Astrocyte (in vitro differentiated cells and primary cell): Measurements from ENCODE around the gene OTULINL. TPM values are rescaled to one million over a fixed set of nuclear protein-coding genes. Genes with fewer than 3 reads are reported as not detected.

ENCODE experiments used
- DNase-seq: peaks from one replicate; pipeline ENCODE4 v3.0.0-alpha.2; 2010; ENCODE audit warnings: low read depth
- FAIRE-seq: peaks from 2 replicates; lab custom pipeline; 2011; peaks lifted over from hg19 to GRCh38; lab: Jason Lieb, UNC
- H2AFZ ChIP-seq: 2 replicates; pipeline ENCODE4 v1.6.0; 2012; ENCODE audit warnings: low read depth, low read length, inconsistent platforms
- H3K27ac ChIP-seq: 2 replicates; pipeline ENCODE4 v1.5.1; 2011; ENCODE audit warnings: low read depth, low read length, inconsistent platforms
- H3K27me3 ChIP-seq: 2 replicates; pipeline ENCODE4 v1.6.0; 2011; ENCODE audit warnings: low read length, inconsistent platforms; ENCODE audit not compliant: insufficient read depth
- H3K36me3 ChIP-seq: 2 replicates; pipeline ENCODE4 v1.5.1; 2011; ENCODE audit warnings: low read length, inconsistent platforms; ENCODE audit not compliant: insufficient read depth
- H3K4me1 ChIP-seq: 2 replicates; pipeline ENCODE4 v1.5.1; 2011; ENCODE audit warnings: low read length, inconsistent platforms; ENCODE audit not compliant: insufficient read depth
- H3K4me2 ChIP-seq: 2 replicates; pipeline ENCODE4 v1.6.0; 2012; ENCODE audit warnings: low read length, inconsistent platforms
- H3K4me3 ChIP-seq: 2 replicates; pipeline ENCODE4 v1.5.1; 2011; ENCODE audit warnings: low read depth, mild to moderate bottlenecking, low read length, inconsistent platforms; ENCODE audit not compliant: insufficient read depth
- H3K79me2 ChIP-seq: 2 replicates; pipeline ENCODE4 v1.6.0; 2012; ENCODE audit warnings: mild to moderate bottlenecking, low read length, inconsistent platforms; ENCODE audit not compliant: insufficient read depth
- H3K9ac ChIP-seq: 2 replicates; pipeline ENCODE4 v1.6.0; 2012; ENCODE audit warnings: mild to moderate bottlenecking, low read length, inconsistent platforms
- H3K9me3 ChIP-seq: 2 replicates; pipeline ENCODE4 v1.5.1; 2012; ENCODE audit warnings: low read depth, mild to moderate bottlenecking, low read length, inconsistent platforms; ENCODE audit not compliant: insufficient read depth
- H4K20me1 ChIP-seq: 2 replicates; pipeline ENCODE4 v1.6.0; 2012; ENCODE audit warnings: low read length, inconsistent platforms; ENCODE audit not compliant: insufficient read depth
- H3K27ac Mint-ChIP-seq: one replicate; pipeline ENCODE4 v1.8.0; 2021; ENCODE audit warnings: mild to moderate bottlenecking, mixed read lengths; ENCODE audit not compliant: unreplicated experiment
- H3K27me3 Mint-ChIP-seq: one replicate; pipeline ENCODE4 v1.8.0; 2021; ENCODE audit warnings: low read depth, mixed read lengths; ENCODE audit not compliant: unreplicated experiment
- H3K36me3 Mint-ChIP-seq: one replicate; pipeline ENCODE4 v1.8.0; 2021; ENCODE audit warnings: low read depth, mixed read lengths; ENCODE audit not compliant: unreplicated experiment
- H3K4me1 Mint-ChIP-seq: one replicate; pipeline ENCODE4 v1.8.0; 2021; ENCODE audit warnings: low read depth, mixed read lengths; ENCODE audit not compliant: unreplicated experiment
- H3K4me3 Mint-ChIP-seq: one replicate; pipeline ENCODE4 v1.8.0; 2021; ENCODE audit warnings: mild to moderate bottlenecking, moderate library complexity, mixed read lengths; ENCODE audit not compliant: unreplicated experiment
- H3K9me3 Mint-ChIP-seq: one replicate; pipeline ENCODE4 v1.8.0; 2021; ENCODE audit warnings: mild to moderate bottlenecking, mixed read lengths; ENCODE audit not compliant: unreplicated experiment
- CTCF ChIP-seq: IDR thresholded peaks from 2 replicates; pipeline ENCODE4 v1.5.1; 2011; ENCODE audit warnings: low read depth, mild to moderate bottlenecking, inconsistent platforms, low read length, moderate library complexity; ENCODE audit not compliant: insufficient read depth
- EZH2 ChIP-seq: IDR thresholded peaks from 2 replicates; pipeline ENCODE4 v1.6.1; 2012; ENCODE audit warnings: mild to moderate bottlenecking, low read length, inconsistent platforms; ENCODE audit not compliant: insufficient read depth
- total RNA-seq: library from RNA; stranded (reverse); gene quantifications from 2 replicates; pipeline ENCODE4 v1.2.1, GENCODE V29; 2021

Gene OTULINL
- total RNA-seq, 1 donor from 2014 or later: 2.8 TPM

GRCh38 chr5:14608169-14608568 lies 26.6 kb downstream of the OTULINL start:
- no peak for DNase-seq
- Mint-ChIP-seq H3K36me3 (peaks cover 7% of the 10 kb centered on the region), H3K9me3 (peaks cover 5% of the 10 kb centered on the region), H3K4me3 (no peak overlapping the region), H3K4me1 (no peaks in the 10 kb centered on the region), H3K27me3 (no peaks in the 10 kb centered on the region), H3K27ac (no peak overlapping the region)
- TF ChIP-seq EZH2: no peak
- no peak for TF ChIP-seq CTCF
- H3K79me2 ChIP-seq: no peaks in the 10 kb centered on the region
- no peaks in the 10 kb centered on the region for H3K9me3 ChIP-seq
- FAIRE-seq: no peak
- H3K4me1 ChIP-seq: no peaks in the 10 kb centered on the region
- H2AFZ ChIP-seq: no peak overlapping the region
- no peaks in the 10 kb centered on the region for H3K27me3 ChIP-seq
- no peaks in the 10 kb centered on the region for H3K36me3 ChIP-seq
- H3K4me3 ChIP-seq: no peak overlapping the region
- no peaks in the 10 kb centered on the region for H4K20me1 ChIP-seq
- no peak overlapping the region for H3K4me2 ChIP-seq
- H3K27ac ChIP-seq: no peak overlapping the region
- H3K9ac ChIP-seq: no peak overlapping the region

- no peak for FAIRE-seq
- H3K9me3 ChIP-seq: no peaks in the 10 kb centered on the region
Measured at GRCh38 chr5:14611737-14612136, 30.1 kb downstream of the OTULINL start.

More at GRCh38 chr5:14611737-14612136, 30.1 kb downstream of the OTULINL start:
- H3K27me3 ChIP-seq: no peaks in the 10 kb centered on the region
- H4K20me1 ChIP-seq: no peaks in the 10 kb centered on the region
- TF ChIP-seq CTCF (no peak), EZH2 (no peak)
- H3K4me3 ChIP-seq: no peak overlapping the region
- no peak overlapping the region for H2AFZ ChIP-seq
- Mint-ChIP-seq H3K27ac (no peak overlapping the region), H3K9me3 (no peaks in the 10 kb centered on the region), H3K27me3 (no peaks in the 10 kb centered on the region), H3K4me1 (no peaks in the 10 kb centered on the region), H3K36me3 (no peaks in the 10 kb centered on the region), H3K4me3 (no peak overlapping the region)
- H3K27ac ChIP-seq: no peak overlapping the region
- no peak for DNase-seq
- no peaks in the 10 kb centered on the region for H3K4me1 ChIP-seq
- H3K36me3 ChIP-seq: no peaks in the 10 kb centered on the region
- H3K9ac ChIP-seq: no peak overlapping the region
- no peak overlapping the region for H3K4me2 ChIP-seq
- H3K79me2 ChIP-seq: no peaks in the 10 kb centered on the region
